NCI-H2171 (cell line): ENCODE results near the gene CPED1.
"Not testable (repeated sequence)": the region's sequence is repeated elsewhere in the genome, so short reads cannot be mapped to it uniquely, and the experiment has no call there.

Experiments
- DNase-seq: peaks from one replicate; lab custom pipeline; 2025; lab: John Stamatoyannopoulos, UW

CPED1 gene

GRCh38 chr7:121020249-121020988, 31.9 kb downstream of the CPED1 start:
- DNase-seq: no peak

- DNase-seq: no peak
Measured at GRCh38 chr7:121020989-121021969, 32.8 kb downstream of the CPED1 start.

GRCh38 chr7:121023194-121023593, 34.7 kb downstream of the CPED1 start:
- DNase-seq: no peak

- DNase-seq: no peak
Measured at GRCh38 chr7:121023683-121024511, 35.4 kb downstream of the CPED1 start.

GRCh38 chr7:121024611-121025010, 36.1 kb downstream of the CPED1 start:
- DNase-seq: no peak

GRCh38 chr7:121026159-121026558, 37.6 kb downstream of the CPED1 start:
- no peak for DNase-seq

GRCh38 chr7:121026577-121027111, 38.1 kb downstream of the CPED1 start:
- no peak for DNase-seq

GRCh38 chr7:121027761-121028669, 39.5 kb downstream of the CPED1 start:
- no peak for DNase-seq

GRCh38 chr7:121029302-121029701, 40.8 kb downstream of the CPED1 start:
- DNase-seq: no peak

- no peak for DNase-seq
Measured at GRCh38 chr7:121030308-121030707, 41.8 kb downstream of the CPED1 start.

- no peak for DNase-seq
Measured at GRCh38 chr7:121032645-121033460, 44.3 kb downstream of the CPED1 start.

- no peak for DNase-seq
Measured at GRCh38 chr7:121034929-121035328, 46.4 kb downstream of the CPED1 start.

GRCh38 chr7:121036776-121037175, 48.3 kb downstream of the CPED1 start:
- not testable (repeated sequence) for DNase-seq

- DNase-seq: not testable (repeated sequence)
Measured at GRCh38 chr7:121037329-121037728, 48.8 kb downstream of the CPED1 start.

GRCh38 chr7:121037957-121038716, 49.6 kb downstream of the CPED1 start:
- no peak for DNase-seq

GRCh38 chr7:121038717-121039509, 50.4 kb downstream of the CPED1 start:
- no peak for DNase-seq

GRCh38 chr7:121039510-121039822, 51.0 kb downstream of the CPED1 start:
- DNase-seq: no peak

- DNase-seq: no peak
Measured at GRCh38 chr7:121039994-121040393, 51.5 kb downstream of the CPED1 start.
